HG03432 (cell line): ENCODE results near the gene GGACT.

Source experiments
- ATAC-seq: cut with Tn5 transposase; IDR thresholded peaks from one replicate; pipeline ENCODE4 v1.9.1; 2021; ENCODE audit warnings: mild to moderate bottlenecking, moderate library complexity; ENCODE audit not compliant: unreplicated experiment

The GGACT gene

DNA sequence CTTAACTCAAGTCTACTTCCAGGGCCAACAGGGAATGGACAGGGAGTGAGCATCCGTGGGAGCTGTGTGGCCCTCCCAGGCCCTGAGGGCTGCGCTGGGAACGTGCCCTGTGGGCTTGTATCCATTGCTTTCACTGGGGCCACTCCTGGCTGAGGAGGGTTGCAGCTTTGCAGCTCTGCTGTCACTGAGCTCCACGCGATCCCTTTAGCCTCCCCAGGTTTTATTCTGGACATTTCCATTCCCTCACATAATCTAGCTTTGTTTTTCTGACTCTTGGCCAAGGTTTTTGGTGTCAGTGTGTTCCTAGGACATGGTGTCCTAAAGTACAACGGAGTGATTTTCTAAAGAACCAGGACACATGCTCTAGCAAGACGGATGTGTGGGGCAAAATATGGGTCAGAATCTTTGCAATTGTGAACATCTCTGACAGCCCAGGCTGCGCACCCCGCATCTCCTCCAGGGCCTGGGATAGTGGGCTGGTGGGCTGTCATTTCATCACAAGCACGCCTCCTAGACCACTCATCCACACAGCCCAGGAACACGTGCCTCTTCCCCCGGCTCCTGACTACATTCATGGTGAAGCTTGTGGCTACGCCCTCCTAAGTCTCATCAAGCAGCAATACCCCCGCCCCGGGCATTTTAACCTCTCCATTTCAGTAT lies 28.0 kb downstream of the GGACT start:
- ATAC-seq: no peak

DNA sequence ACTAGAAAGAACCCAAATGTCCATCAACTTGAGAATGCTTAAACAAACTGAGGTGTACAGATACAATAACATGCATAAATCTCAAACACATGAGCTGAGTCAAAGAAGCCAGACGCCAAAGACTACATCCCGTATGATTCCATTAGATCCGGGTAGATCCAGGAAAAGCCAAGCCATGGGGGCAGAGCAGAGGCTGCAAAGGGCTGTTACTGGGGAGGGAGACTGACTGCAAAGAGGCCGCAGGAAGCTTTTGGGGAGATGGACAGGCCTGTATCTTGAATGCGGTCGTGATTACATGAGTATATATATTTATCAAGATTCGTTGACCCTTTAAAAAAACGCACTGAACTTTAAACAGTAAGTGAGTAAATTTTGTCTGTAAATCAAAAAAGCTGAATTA lies 28.7 kb downstream of the GGACT start:
- ATAC-seq: no peak

DNA sequence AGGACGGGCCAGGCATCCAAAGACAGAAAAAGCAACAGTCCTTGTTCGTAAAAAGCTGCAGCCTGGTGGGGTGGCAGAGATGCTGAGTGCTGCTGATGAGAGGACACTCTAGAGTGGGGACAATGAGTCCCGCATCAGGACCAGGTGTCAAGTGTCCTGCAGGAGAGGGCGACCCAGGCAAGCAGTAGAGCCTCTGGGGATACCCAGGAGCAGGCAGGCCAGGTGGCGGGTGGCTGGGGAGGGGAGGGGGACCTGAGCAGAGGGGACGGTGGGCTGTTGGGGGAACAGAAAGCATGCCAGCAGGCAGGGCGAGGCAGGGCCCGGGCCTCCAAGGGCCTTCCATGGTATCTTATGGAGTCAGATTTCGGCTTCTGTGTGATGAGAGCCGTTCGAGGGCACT lies 35.8 kb downstream of the GGACT start:
- no peak for ATAC-seq

DNA sequence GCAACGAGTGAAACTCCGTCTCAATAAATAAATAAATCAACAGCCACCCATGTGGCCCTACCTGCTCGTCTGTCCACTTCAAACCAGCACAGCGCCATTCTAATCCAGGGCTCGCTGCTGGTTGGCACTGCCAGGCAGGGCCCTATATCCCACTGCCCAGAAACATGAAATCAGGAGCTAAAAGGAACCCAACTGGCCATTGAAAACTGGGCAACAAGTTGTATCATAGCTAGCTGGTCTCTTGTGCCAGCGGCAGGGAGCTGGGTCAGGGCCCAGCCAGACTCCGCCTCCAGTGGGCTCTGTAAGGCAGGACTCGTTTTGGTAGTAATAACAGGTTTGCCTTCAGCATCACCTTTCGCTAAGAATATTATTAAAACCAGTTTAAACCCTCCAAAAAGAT lies 39.3 kb downstream of the GGACT start:
- ATAC-seq: no peak

DNA sequence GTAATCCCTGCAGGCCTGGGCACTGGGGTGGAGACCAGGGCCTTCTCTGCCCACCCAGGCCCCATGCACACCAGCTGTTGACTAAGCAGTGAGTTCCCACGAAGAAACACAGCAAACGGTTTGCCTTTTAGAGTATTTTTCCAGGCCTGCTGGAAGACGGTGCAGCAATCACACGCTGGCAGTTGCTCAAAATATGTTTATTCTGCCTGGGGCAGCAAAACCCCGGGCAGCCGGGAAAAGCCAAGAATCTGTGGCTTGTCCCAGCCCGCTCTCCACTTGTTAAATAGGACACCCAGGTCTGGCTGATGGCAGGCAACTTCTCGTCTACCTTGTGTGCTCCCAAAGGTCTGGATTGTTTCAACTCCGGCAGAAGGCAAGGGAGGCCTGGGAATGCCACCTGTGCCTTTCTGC lies 40.8 kb downstream of the GGACT start:
- no peak for ATAC-seq

DNA sequence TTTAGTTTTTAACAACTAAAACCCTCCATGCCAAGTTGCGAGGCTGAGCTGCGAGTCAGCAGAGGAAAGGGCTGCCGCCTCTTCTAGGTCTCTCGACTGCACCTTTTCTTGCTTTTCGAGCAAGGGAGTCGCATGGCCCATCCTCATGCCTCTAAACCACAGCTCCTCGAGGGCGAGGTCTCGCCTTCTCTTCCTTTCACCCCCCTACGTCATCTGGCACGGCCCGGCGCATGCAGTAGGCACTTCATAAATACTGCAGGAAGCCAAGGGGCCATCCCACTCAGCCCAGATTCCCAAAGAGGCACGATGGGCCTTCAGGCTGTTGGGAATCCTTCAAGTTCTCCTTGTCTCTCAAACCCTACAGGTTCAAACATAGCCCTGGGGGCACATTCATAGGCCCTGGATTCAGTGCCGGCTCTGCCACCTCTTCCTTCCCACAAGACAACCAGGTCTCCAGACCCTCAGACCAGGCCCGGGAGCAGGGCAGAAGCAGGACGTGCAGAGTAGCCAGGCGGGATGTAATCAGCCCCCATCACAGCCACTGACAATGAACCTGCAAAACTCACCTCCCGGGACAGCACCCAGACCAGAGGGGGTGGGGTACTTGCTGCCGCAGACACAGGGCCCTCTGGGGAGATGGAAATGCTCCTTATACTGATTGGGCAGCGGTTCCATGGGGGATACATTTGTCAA lies 41.7 kb downstream of the GGACT start:
- no peak for ATAC-seq

DNA sequence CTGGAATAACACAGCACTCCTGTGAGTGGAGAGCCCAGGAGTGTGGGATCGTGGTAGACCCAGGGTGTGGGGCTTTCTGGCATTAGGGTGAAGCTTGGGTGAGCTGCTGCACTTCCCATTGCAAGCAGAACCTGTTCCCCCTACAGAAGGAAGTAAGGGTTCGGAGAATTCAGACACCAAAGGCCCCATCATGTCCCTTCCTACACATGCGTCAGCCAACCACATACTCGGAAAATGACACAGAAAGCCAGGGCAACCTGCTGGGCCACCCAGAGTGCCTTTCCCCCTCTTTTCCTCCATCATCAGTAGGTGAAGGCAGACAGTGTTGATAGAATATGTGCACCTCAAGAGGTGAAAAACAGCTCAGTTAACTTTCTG lies 42.9 kb downstream of the GGACT start:
- ATAC-seq: no peak

DNA sequence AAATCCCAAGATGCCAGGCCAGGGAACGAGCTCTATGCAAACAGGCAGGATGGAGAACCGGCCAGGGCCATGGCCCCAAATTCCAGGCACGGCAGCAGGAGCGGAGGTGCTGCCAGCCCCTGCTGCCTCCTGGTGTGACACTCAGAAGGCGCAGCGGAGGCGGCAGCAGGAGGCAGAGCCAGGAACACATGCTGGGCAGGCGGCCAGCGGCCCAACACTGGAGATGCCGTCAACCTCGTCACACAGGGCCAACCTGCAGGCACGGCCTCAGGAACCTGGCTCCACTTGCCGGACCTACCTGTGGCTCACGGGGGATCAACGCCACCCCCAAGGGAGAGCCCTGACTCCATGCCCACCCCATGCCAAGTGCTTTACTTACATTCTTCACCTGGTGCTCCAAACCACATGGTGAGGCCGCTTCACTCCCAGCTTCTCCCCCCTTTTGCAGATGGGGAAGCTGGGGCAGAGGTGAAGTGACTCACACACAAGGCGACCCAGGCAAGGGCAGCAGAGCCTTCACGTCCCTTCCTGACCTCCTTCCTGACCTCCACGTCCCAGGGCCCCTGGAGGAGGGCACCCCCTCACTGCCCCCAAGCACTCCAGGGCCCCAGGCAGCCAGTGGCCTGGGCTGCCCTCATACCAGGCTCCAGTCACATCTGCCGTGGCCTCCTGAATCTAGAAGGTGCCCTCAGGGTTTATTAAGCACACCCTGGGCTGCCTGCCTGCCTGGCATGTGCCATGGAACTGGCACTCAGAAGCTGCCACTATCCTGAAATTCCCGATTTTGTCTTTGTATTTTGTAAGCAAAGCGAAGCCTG lies 43.5 kb downstream of the GGACT start:
- ATAC-seq: no peak

DNA sequence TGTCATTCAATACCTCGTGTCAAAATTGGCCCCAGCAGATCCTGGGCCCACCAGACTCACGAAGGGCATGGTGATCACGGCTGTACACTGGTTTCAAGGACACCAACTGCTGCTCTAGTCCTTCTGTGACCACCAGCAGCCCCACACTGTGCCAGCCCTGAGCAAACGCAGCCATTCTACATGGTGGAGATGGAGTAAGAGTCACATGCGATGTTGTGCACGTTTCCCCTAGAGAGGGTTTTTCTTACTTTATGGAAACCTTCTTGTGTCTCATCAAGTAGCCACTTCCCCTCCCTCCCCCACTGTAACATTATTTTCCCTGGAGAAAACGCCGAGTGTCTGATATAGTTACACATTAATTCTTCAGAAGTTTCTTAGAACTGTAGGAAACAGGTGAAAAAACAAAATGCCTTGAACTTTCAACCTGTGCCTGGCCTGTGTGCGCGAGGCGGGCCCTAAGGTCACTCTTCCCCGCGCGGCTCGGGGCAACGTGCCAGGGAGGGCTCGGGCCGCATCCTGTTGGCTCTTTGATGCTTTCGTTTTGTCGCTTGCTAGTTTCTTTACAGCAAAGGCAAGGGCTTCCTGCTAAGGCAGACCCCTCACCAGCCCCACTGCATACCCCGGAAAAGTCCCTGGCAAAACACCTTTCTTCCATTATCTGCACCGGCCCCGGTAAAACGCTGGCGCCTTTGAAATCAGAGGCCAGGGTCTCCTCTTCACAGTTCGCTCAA lies 44.6 kb downstream of the GGACT start:
- ATAC-seq: no peak

DNA sequence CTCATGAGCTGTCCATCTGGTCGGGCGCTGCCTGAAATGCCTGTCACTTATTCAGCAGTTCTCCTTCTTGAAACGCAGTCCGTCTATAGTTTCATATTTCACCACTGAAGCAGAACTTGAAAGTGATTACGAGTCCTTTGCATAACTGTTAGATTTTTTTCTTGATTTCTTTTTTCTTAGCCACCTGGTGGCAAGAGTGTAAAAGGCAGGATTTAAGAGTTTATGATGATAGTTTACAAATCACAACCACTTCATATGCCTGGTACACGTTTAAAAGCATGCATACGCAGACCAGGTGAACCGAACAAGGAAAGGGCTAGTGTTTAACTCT lies 45.8 kb downstream of the GGACT start:
- ATAC-seq: peak; percentile 91

DNA sequence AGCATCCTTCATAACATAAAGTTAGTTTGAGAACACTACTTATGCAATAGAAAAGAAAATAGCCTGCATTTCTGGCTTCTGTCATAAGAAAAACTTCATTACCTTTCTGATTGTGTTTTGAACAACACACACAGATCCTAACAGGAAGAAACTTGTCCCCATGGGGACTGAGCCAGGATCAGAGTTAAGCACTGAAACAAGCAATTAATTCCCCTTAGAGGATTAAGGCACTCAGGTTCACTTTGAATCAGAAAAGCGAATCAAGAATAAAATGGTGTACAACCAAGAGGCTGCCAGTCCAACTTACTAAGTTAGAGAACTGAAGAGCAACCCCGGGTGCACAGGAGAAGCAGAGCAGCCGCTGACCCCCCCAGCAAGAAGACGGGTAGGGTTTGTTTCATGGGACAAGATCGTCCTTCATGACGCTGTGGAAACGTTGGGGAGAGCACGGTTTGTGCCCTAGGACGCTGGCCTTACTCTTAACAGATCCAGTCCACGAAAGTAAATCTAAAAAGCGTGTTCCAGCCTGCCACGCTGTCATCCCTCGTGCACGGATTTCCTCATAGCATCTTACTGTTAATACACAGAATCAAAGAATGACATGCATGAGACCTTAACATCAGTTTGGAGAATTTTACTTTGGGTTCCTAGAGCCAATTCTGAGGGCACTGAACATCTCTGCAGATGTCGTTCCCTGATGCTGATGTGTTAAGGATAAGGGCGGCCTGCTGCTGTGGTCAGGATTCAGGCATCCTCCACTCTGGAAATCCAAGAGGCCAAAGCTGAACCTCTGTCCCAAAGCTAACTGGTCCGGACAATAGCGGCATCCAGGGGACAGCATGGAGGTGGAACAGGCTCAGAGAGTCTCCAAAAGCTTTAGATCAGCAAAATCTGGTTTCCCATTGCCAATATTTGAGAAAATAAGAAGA lies 46.4 kb downstream of the GGACT start:
- no peak for ATAC-seq

DNA sequence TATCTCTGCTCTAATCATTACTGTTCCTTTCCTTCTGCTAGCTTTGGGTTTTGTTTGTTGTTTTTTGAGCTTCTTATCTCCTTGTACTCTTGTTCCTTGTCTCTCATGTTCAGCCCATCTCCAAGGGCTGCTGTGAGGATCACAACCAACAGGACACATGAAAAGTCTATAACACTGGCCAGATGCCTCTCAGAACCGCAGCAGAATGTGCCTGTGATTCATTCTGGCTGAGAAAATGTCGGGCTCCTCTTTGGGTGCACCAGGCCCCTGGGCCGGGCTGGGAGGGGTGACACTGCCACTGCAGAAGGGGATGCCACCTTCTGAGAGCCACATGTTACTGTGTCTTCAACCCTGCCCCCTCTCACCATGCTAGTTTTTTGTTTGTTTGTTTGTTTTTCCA lies 48.0 kb downstream of the GGACT start:
- no peak for ATAC-seq

DNA sequence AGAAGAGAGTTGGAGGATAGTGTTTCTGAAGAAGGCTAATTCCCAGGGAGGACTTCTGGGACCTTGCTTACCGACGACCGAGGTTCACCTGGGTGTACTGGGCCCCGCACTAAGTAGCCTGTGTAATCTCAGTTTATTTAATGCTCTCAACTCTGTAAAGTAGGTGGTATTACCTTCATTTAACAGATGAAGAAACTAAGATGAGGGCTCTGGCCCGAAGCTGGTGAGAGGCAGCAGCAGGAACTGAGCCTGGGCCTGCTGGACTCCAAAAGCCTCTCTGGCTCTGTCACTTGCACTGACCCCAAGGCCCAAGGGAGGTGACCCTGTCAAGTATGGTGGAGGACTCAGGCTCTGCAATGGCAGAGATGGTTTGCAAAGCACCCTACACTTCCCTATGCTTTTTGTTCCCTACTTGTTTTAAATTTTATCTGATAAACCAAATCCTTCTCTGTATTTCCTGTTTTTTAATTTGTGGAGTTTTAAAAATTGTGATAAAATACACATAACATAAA lies 50.6 kb downstream of the GGACT start:
- ATAC-seq: no peak

DNA sequence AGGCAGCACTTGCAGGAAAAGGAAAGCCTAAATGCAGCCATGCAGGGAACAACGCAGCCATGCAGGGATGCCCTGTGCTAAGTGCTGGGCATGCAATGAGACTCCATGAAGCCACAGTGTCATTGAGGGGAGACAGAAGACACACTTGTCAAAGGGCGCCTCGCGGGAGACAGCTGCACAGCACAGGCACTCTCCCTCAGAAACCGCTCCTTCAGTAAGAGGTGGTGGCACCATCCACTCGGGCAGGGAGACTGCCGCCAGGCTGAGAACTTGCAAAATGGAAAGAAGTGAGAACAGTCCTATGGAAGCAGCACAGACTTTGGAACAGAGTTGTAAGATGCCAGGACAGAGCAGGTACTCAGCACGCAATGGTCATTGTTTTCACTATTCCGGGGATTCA lies 51.1 kb downstream of the GGACT start:
- no peak for ATAC-seq

DNA sequence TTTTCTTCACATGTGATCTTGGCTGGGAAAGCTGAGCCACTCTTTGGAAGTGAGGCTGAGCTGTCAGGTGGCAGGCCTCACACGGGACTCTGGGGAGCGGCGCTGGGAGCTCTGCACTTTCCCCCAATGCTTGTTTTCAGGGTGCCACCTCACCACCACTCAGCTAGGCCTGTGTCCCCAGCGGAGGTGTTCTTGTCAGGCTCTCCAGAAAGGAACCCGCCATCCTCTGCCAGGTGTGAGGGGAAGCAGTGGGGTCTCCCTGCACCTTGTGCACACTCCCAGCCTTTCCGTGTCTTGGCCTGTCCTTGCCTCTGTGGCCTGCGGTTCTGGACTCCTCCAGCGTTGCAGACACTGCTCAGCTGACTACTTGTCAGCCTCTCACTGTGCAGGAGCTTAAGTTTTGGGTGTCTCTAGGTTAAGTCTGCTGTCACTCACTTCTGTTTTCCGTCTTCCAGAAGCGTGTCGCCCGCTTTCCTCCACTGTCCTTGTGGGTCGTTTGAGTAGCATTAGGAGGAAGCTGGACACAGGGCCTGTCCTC lies 51.9 kb downstream of the GGACT start:
- no peak for ATAC-seq

DNA sequence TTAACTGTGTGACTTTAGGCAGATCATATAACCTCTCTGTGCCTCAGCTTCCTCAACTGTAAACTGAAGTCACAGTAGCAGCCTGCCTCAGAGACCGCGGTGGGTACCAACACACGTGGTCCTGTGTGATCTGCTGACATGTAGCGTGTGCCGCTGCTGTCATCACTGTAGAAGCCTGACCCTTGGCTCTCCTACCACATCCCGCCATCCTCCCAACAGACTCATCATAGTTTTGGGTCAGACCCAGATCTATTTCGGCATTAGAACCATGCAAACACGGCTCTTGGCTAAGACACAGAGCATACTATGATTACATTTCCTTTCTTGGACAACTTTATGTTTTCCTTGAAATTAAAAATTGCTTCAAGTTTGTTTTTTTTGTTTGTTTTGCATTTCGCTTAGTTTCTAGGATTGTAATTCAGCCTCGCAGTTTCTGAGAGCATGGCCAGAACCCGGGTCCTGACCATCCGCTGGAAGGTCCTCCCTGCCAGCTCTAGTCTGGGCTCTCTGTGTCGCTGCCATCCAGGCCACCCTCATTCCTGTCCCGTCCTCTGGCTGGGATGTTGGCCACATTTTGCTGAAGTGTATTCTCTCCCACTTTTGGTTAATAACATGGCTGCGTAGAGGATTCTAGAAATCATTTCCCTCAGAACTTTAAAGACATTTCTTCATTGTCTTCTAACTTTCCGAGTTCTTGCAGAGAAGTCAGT lies 53.0 kb downstream of the GGACT start:
- no peak for ATAC-seq

DNA sequence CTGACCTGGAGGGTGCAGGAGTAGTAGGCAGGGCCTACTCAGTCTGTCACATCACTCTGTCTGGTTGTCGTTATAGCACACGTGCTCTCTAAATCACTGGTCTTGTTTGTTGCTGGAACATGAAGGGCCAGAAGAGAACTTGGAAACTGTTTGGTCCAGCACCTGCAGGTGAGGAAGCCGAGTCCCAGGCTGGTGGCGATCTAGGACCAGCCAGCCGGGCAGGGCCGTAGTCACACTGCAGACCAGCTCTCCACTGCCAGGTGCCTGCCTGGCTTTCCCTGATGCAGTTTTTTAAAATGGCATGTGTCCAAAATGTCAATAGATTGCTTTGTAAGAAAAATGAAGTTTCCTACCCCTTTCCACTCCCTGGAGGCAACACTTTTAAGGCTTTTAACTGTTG lies 53.7 kb downstream of the GGACT start:
- ATAC-seq: no peak

DNA sequence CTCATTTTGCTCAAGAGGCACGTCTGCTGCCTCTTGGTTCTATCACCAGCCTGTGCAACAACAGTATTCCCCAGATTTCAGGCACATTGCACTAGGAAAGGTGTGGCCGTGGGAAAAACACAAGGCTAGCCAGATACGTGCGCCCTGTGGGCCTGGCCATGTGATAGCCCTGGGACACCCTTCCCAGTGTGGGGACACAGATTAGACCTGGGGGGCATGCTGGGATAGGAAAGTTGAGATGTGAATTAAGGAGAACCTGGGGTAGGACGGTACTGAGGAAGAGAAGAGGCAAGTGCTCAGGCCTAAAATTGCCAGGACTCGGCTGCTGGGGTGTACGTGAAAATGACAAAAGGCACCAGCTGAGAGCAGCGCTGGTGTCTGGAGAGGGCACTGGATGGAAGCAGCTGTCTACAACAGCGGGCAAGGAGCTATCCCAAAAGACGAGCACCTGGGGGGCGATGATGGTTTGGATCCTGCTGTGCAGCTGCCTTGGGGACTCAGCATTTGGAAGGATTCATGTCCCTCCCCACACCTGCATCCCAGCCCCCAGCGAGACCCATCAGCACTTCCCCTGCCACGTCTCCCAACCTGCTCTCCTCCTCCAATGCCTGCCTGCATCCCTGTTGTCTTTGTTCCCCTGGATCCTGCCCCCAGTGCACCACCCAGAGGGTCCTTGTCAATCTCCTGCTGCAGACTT lies 54.3 kb downstream of the GGACT start:
- no peak for ATAC-seq

DNA sequence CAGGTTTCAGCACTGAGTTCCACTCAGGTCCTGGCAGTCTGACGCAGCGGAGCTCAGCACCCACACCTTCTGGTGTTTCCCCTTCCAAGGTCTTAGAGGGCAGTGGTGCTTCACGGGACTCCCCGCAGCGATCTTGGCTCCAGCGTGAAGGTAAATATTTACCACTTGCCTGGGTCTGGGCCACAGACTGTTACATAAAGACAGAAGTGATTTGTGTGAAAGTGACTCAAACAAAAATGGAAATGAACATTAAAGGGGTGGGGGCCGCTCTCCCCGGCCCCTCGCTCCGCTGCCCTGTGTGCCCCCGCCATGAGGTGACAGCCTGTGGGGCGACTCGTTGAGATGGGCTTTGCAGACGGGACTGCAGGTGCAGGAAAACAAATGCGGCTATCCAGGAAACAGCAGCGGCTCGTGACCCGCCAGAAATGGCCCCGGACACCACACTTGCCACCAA lies 55.0 kb downstream of the GGACT start:
- ATAC-seq: no peak
